ENCODE measurements around the gene CMKLR1.

The CMKLR1 gene

DNA sequence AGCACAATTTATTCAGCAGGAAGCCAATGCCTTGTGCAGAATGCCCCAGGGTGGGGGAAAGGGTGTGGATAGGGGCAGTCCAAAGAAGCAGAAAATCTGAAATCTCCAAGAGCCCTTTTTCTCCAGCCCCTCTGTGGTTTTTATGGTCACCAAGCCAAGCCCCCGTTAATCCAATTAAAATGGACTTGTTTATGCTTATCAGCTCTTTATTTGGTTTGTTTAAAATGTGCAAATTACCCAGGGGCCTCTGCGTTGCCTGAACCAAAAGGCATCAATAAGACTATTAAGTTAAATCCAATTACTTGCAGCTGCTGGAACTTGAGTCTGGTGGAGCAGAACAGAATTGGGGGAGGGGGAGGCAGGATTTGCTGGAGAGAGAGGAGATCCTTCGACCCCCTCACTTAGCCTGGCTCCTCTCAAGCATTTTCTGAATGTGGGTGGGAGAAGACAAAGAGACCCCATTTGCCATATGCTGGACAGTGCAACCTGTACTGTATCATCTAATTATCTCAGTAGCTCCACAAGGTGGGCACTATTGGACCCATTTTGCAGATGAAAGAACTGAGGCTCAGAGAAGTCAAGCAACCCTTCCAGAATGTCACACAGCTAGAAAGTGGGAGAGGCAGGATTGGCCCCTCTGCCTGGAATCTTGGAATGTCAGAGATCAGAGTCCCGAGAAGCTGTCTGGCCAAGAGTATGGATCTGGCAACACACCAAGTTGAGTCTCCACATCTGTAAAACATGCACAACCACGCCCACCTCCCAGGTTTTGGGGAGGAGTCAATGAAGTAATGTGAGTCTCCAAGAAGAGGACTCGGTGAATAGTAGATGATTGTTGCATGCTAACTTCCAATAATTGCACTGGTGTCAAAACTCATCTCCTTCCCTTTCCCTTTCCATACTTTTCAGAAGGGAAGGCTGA lies 66.9 kb downstream of the CMKLR1 start:
- DNase-seq (ENCODE audit: extremely low spot score, insufficient read length, low read depth) = no peak

DNA sequence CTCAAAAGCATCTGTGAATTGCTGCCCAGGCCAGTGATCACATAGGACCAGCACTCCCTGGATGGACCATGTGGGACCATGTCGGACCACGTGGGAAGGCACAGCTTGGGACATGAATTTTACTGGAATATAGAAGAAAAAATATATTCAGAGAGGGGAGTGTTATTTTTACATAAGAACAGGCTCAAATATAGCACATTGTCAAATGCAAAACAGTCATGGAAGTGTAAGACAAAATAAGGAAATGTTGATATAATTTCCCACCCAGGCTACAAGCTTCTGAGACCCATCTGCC lies 68.3 kb downstream of the CMKLR1 start:
- DNase-seq (ENCODE audit: extremely low spot score, insufficient read length, low read depth) (no peak), FAIRE-seq (no peak)

More for the DNA sequence above, 66.9 kb downstream of the CMKLR1 start:
- FAIRE-seq = no peak

GRCh38 chr12:108270035-108270848 lies 68.9 kb downstream of the CMKLR1 start:
- DNase-seq (ENCODE audit: extremely low spot score, insufficient read length, low read depth) (no peak), FAIRE-seq (no peak)

DNA sequence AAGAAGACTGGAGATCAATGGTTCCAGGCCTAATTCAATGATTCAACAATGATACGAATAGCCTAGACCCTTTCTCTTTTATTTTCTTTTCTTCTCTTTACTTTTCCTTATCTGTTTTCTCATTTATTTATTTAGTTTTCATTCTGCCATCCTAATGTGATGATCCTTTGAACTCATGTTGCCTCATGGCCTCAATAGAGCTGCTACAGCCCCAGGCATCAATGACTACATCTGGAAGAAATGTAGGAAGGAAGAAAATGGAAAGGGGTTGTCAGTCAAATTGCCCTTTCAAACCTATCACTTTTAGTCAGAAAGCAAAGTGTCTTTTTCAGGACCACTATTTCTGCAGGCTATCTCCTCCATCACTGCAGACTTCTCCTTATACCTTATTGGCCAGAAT lies 69.9 kb downstream of the CMKLR1 start:
- DNase-seq (ENCODE audit: extremely low spot score, insufficient read length, low read depth) = no peak
- no peak for FAIRE-seq

DNA sequence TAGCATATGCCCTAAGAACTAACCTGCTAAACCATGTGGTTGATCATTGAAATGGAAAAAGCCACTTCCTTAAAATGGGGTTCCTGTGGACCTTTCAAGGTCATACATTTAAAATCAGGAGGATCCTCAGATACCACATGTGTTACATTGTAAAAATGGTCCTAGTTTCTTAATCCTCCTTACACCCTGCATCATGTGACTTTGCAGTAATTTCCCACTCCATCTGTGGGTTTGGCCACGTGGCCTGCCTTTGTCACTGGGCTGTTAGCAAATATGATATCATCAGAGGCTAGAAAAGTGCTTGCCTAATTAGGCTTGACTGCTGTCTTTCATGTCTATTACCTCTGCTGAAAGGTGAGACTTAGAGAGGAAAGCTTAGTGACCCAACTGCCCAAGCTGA lies 70.7 kb downstream of the CMKLR1 start:
- no peak for DNase-seq (ENCODE audit: extremely low spot score, insufficient read length, low read depth)
- FAIRE-seq = peak; percentile 76

GRCh38 chr12:108267450-108267849 lies 71.7 kb downstream of the CMKLR1 start:
- FAIRE-seq (no peak), DNase-seq (ENCODE audit: extremely low spot score, insufficient read length, low read depth) (no peak)

DNA sequence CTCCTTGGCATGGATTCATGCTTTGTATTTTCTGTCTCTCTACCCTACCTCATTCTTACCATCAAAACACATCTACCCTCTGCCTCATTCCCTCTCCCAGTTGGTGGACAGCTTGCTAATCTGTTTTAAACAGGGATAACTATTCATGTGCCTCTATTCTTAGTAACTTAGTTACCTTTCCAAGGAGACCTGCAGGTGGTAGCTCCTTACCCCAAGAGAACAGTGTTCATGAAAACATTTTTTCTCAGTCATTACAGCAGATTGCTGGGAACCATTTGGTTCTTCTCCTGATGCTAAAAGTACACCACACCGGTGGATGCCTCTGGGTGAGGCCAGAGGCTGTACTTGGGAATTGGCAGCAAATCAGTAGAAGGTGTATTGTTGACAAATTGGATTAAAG lies 73.0 kb downstream of the CMKLR1 start:
- DNase-seq (ENCODE audit: extremely low spot score, insufficient read length, low read depth) (no peak), FAIRE-seq (no peak)

GRCh38 chr12:108265505-108265904 lies 73.6 kb downstream of the CMKLR1 start:
- no peak for FAIRE-seq
- DNase-seq (ENCODE audit: extremely low spot score, insufficient read length, low read depth) = no peak

GRCh38 chr12:108260969-108261368 lies 78.1 kb downstream of the CMKLR1 start:
- FAIRE-seq = no peak
- no peak for DNase-seq (ENCODE audit: extremely low spot score, insufficient read length, low read depth)

GRCh38 chr12:108260039-108260438 lies 79.1 kb downstream of the CMKLR1 start:
- no peak for FAIRE-seq
- no peak for DNase-seq (ENCODE audit: extremely low spot score, insufficient read length, low read depth)

DNA sequence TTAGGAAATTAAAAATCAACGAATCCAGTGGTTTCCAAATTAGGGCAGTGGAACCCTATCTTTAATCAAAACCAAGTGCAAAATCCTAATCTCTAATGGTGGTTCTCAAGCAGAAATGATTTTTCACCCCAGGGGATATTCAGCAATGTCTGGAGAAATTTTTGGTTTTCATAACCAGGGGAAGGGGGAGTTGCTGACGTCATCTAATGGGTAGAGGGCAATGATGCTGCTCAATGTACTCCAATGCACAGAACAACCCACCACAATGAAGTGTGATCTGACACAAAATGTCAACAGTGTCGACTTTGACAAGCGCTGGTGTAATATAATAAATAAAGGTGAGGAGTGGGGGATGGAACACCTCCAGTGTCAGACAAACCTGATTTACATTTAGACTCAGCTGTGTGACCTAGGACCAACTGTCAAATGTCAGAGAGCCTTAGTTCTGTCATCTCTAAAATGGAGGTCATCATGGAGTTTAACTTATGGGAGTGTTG lies 81.5 kb downstream of the CMKLR1 start:
- DNase-seq (ENCODE audit: extremely low spot score, insufficient read length, low read depth) = no peak
- FAIRE-seq = no peak

- no peak for DNase-seq (ENCODE audit: extremely low spot score, insufficient read length, low read depth)
- no peak for FAIRE-seq
These were observed 82.1 kb downstream of the CMKLR1 start for GRCh38 chr12:108257004-108257403.

- FAIRE-seq = no peak
- DNase-seq (ENCODE audit: extremely low spot score, insufficient read length, low read depth) = no peak
These were observed 83.9 kb downstream of the CMKLR1 start for GRCh38 chr12:108255252-108255602.

DNA sequence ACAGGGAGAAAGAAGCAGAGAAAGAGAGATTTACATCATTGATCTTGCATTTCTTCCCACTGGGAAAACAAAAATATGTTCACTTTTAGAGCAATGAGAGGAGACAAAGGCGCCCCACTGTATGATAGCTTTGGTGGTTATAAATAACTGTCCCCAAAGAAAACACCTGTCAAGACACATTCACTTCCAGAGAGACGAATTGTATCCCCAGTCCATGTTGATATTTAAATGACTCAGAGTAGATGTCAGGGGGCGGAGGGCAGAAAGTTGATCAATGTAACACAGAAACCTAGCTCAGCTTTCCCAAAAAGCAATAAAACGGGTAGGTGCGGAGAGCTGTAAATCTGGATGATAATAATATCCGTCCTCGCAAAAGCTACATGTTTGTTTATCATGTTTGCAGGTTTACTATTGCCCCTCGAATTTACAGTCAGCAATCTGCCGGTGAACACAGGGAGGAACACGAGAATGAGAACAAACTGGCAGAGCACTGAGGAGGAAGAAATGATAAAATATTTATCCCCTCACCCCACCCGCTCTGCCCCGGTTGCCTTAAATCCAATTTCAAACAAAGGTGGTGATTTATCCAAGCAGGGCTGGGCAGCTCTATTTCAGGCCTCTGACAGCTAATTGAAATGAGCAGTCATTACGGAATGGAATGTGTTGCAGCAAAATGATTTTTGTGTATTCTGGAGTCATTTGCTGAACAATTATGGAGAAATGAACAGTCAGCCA lies 84.4 kb downstream of the CMKLR1 start:
- DNase-seq (ENCODE audit: extremely low spot score, insufficient read length, low read depth) = no peak

GRCh38 chr12:108254030-108254429 lies 85.1 kb downstream of the CMKLR1 start:
- no peak for DNase-seq (ENCODE audit: extremely low spot score, insufficient read length, low read depth)
- FAIRE-seq = no peak

More for the DNA sequence above, 84.4 kb downstream of the CMKLR1 start:
- FAIRE-seq = no peak

GRCh38 chr12:108253540-108253939 lies 85.6 kb downstream of the CMKLR1 start:
- no peak for FAIRE-seq
- DNase-seq (ENCODE audit: extremely low spot score, insufficient read length, low read depth) = no peak

- DNase-seq (ENCODE audit: extremely low spot score, insufficient read length, low read depth) = no peak
- FAIRE-seq = no peak
These were observed 86.6 kb downstream of the CMKLR1 start for GRCh38 chr12:108252523-108252922.

GRCh38 chr12:108248011-108248410 lies 91.1 kb downstream of the CMKLR1 start:
- FAIRE-seq (no peak), DNase-seq (ENCODE audit: extremely low spot score, insufficient read length, low read depth) (no peak)

DNA sequence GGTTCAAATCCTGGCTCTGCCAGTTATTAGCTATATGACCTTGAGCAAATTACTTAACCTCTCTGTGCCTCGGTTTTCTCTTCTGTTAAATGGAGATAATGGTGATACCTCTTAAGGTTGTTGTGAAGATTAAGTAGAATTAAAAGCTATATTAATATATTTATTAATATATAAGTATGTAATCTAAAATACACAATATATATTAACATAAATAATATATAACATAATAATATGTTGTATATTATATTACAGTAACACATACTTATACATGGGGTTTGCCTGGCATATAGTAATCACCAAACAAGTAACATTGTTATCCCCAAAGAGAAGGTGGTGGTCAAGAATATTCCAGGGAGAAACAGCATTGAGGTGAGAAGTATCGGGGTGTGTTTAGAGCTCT lies 92.0 kb downstream of the CMKLR1 start:
- FAIRE-seq (no peak), DNase-seq (ENCODE audit: extremely low spot score, insufficient read length, low read depth) (no peak)

GRCh38 chr12:108241986-108242703 lies 97.0 kb downstream of the CMKLR1 start:
- FAIRE-seq (no peak), DNase-seq (ENCODE audit: extremely low spot score, insufficient read length, low read depth) (no peak)
